H54 (cell line): ENCODE results near the gene VANGL2.

Source experiments
- DNase-seq: peaks from one replicate; pipeline ENCODE4 v3.0.0; 2011; ENCODE audit warnings: low spot score, mixed read lengths; ENCODE audit not compliant: insufficient read length
- FAIRE-seq: peaks from 3 replicates; lab custom pipeline; 2011; peaks lifted over from hg19 to GRCh38; lab: Jason Lieb, UNC
- POLR2A ChIP-seq: IDR thresholded peaks from 2 replicates; pipeline ENCODE4 v1.6.1; 2011; ENCODE audit warnings: low read depth, mild to moderate bottlenecking, low read length

VANGL2 gene

GRCh38 chr1:160404094-160404493, 3.7 kb downstream of the VANGL2 start:
- TF ChIP-seq POLR2A: no peak
- no peak for DNase-seq
- FAIRE-seq: no peak

- TF ChIP-seq POLR2A: no peak
- FAIRE-seq: no peak
Measured at GRCh38 chr1:160405331-160405877, 5.0 kb downstream of the VANGL2 start.

GRCh38 chr1:160406131-160406968, 6.0 kb downstream of the VANGL2 start:
- FAIRE-seq (no peak), DNase-seq (no peak)
- TF ChIP-seq POLR2A: no peak

More at GRCh38 chr1:160405331-160405877, 5.0 kb downstream of the VANGL2 start:
- no peak for DNase-seq

GRCh38 chr1:160407839-160408801, 7.8 kb downstream of the VANGL2 start:
- DNase-seq (peak; percentile 82), FAIRE-seq (no peak)
- no peak for TF ChIP-seq POLR2A

- FAIRE-seq (no peak), DNase-seq (no peak)
- no peak for TF ChIP-seq POLR2A
Measured at GRCh38 chr1:160408864-160409263, 8.5 kb downstream of the VANGL2 start.

- FAIRE-seq (no peak), DNase-seq (no peak)
- TF ChIP-seq POLR2A: no peak
Measured at GRCh38 chr1:160409486-160409885, 9.1 kb downstream of the VANGL2 start.

GRCh38 chr1:160410406-160411005, 10.1 kb downstream of the VANGL2 start:
- TF ChIP-seq POLR2A: no peak

GRCh38 chr1:160411271-160412027, 11.1 kb downstream of the VANGL2 start:
- no peak for TF ChIP-seq POLR2A
- FAIRE-seq: no peak
- DNase-seq: no peak

More at GRCh38 chr1:160410406-160411005, 10.1 kb downstream of the VANGL2 start:
- no peak for FAIRE-seq
- DNase-seq: no peak

- no peak for TF ChIP-seq POLR2A
- FAIRE-seq (no peak), DNase-seq (no peak)
Measured at GRCh38 chr1:160412028-160412362, 11.6 kb downstream of the VANGL2 start.

- no peak for FAIRE-seq
- TF ChIP-seq POLR2A: no peak
- no peak for DNase-seq
Measured at GRCh38 chr1:160413716-160414115, 13.4 kb downstream of the VANGL2 start.

- DNase-seq: no peak
- no peak for FAIRE-seq
- TF ChIP-seq POLR2A: no peak
Measured at GRCh38 chr1:160414881-160415280, 14.5 kb downstream of the VANGL2 start.

- TF ChIP-seq POLR2A: no peak
- FAIRE-seq (no peak), DNase-seq (no peak)
Measured at GRCh38 chr1:160415696-160416290, 15.4 kb downstream of the VANGL2 start.
